Measurements from ENCODE around the gene IL13RA1. TPM values are rescaled to one million over a fixed set of nuclear protein-coding genes. Genes with fewer than 3 reads are reported as not detected.

Gene IL13RA1
- total and polyA plus RNA-seq, 4 donors, result 31.2 to 137 (median 44.5) TPM

DNA sequence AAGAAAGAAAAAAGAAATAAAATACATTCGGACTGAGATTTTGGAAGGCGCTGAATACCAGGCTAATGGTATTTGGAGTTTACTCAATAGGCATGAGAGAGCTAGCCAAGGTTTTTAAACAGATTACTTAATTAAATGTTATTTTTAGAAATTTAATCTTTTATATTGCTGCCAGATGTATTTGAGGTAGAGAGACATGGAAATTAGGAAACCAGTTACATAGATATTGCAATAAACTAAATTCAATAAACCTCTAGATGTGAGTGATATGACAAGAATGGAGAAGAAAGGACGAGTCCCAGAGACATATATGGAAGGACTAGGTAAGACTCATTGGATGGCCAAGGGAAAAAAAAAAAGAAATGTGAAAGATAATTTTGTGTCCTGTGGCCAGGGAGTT lies 38.5 kb upstream of the IL13RA1 start:
- DNase-seq (ENCODE audit: low spot score), result no peak
- H3K4me1 ChIP-seq (ENCODE audit: control insufficient read depth in 4 of 4, insufficient read depth in 4 of 4, low read length in 3 of 4), result no peaks in the 10 kb centered on the region
- H3K9me3 ChIP-seq (ENCODE audit: control insufficient read depth in 4 of 4, low read length in 3 of 4), result no peaks in the 10 kb centered on the region
- no peak overlapping the region for H3K27ac ChIP-seq (ENCODE audit: low read depth in 1 of 2, low read length in 2 of 2)
- no peaks in the 10 kb centered on the region for H3K36me3 ChIP-seq (ENCODE audit: control insufficient read depth in 4 of 4, insufficient read depth in 3 of 4, low read depth in 1 of 4, low read length in 3 of 4)
- no peak overlapping the region for H3K9ac ChIP-seq (ENCODE audit: low read depth in 1 of 2, low read length in 2 of 2)
- H3K4me3 ChIP-seq (ENCODE audit: low read depth in 1 of 3, low read length in 3 of 3), result no peak overlapping the region
- TF ChIP-seq RAD21 (IDR thresholded peaks at IDR 0.05) (no peak), SP1 (IDR thresholded peaks at IDR 0.05) (no peak), NR2F2 (IDR thresholded peaks at IDR 0.05) (no peak), FOXA1 (IDR thresholded peaks at IDR 0.05) (no peak), YY1 (IDR thresholded peaks at IDR 0.05) (no peak)
- TF ChIP-seq, protein P1, sequence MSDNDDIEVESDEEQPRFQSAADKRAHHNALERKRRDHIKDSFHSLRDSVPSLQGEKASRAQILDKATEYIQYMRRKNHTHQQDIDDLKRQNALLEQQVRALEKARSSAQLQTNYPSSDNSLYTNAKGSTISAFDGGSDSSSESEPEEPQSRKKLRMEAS (IDR thresholded peaks at IDR 0.05), result no peak
- H3K27me3 ChIP-seq (ENCODE audit: control insufficient read depth in 4 of 4, insufficient read depth in 4 of 4, low read length in 3 of 4), result no peaks in the 10 kb centered on the region
- WGBS, result 93% methylated on average over 3 of the region's 3 CpGs

DNA sequence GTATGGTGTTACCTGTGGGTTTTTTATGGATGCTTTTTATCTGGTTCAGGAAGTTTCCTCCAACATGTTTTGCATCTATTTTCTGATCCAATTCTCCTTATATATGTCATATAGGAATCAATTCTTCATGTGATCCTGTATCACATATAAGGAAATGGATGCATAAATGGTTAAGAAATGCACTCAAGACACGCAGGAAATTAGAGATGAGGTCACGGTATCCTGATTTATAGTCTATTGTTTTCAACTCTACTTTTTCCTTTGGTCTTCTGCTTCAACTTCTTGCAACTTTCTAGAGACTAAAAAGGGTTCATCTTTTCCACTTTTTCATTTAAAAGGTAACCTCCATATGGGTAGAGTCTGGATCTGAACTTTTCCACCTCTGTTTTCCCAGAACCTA lies 33.6 kb upstream of the IL13RA1 start:
- Histone ChIP-seq H3K4me3 (ENCODE audit: low read depth in 1 of 3, low read length in 3 of 3) (no peak overlapping the region), H3K36me3 (ENCODE audit: control insufficient read depth in 4 of 4, insufficient read depth in 3 of 4, low read depth in 1 of 4, low read length in 3 of 4) (no peaks in the 10 kb centered on the region), H3K9ac (ENCODE audit: low read depth in 1 of 2, low read length in 2 of 2) (no peak overlapping the region), H3K9me3 (ENCODE audit: control insufficient read depth in 4 of 4, low read length in 3 of 4) (no peaks in the 10 kb centered on the region), H3K27ac (ENCODE audit: low read depth in 1 of 2, low read length in 2 of 2) (no peak overlapping the region), H3K27me3 (ENCODE audit: control insufficient read depth in 4 of 4, insufficient read depth in 4 of 4, low read length in 3 of 4) (no peaks in the 10 kb centered on the region), H3K4me1 (ENCODE audit: control insufficient read depth in 4 of 4, insufficient read depth in 4 of 4, low read length in 3 of 4) (no peaks in the 10 kb centered on the region)
- no peak for TF ChIP-seq TAF1 (conservative IDR thresholded peaks at IDR 0.05)
- no peak for TF ChIP-seq RAD21 (IDR thresholded peaks at IDR 0.05)
- no peak for TF ChIP-seq HNF4G (IDR thresholded peaks at IDR 0.05)
- no peak for TF ChIP-seq GABPA (IDR thresholded peaks at IDR 0.05 in 1 of 2, conservative IDR thresholded peaks at IDR 0.05 in 1 of 2)
- no peak for TF ChIP-seq SP1 (IDR thresholded peaks at IDR 0.05)
- no peak for TF ChIP-seq FOXA2 (IDR thresholded peaks at IDR 0.05)
- TF ChIP-seq, protein P2, sequence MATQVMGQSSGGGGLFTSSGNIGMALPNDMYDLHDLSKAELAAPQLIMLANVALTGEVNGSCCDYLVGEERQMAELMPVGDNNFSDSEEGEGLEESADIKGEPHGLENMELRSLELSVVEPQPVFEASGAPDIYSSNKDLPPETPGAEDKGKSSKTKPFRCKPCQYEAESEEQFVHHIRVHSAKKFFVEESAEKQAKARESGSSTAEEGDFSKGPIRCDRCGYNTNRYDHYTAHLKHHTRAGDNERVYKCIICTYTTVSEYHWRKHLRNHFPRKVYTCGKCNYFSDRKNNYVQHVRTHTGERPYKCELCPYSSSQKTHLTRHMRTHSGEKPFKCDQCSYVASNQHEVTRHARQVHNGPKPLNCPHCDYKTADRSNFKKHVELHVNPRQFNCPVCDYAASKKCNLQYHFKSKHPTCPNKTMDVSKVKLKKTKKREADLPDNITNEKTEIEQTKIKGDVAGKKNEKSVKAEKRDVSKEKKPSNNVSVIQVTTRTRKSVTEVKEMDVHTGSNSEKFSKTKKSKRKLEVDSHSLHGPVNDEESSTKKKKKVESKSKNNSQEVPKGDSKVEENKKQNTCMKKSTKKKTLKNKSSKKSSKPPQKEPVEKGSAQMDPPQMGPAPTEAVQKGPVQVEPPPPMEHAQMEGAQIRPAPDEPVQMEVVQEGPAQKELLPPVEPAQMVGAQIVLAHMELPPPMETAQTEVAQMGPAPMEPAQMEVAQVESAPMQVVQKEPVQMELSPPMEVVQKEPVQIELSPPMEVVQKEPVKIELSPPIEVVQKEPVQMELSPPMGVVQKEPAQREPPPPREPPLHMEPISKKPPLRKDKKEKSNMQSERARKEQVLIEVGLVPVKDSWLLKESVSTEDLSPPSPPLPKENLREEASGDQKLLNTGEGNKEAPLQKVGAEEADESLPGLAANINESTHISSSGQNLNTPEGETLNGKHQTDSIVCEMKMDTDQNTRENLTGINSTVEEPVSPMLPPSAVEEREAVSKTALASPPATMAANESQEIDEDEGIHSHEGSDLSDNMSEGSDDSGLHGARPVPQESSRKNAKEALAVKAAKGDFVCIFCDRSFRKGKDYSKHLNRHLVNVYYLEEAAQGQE (IDR thresholded peaks at IDR 0.05), result no peak
- TF ChIP-seq EGR1 (IDR thresholded peaks at IDR 0.05; ENCODE audit: low read depth in 2 of 2), result no peak
- no peak for TF ChIP-seq FOXA1 (IDR thresholded peaks at IDR 0.05)
- no peak for TF ChIP-seq RXRA (IDR thresholded peaks at IDR 0.05)
- TF ChIP-seq HNF4A (conservative IDR thresholded peaks at IDR 0.05), result no peak
- DNase-seq (ENCODE audit: low spot score), result no peak
- 65% methylated on average over 2 of the region's 2 CpGs for WGBS

DNA sequence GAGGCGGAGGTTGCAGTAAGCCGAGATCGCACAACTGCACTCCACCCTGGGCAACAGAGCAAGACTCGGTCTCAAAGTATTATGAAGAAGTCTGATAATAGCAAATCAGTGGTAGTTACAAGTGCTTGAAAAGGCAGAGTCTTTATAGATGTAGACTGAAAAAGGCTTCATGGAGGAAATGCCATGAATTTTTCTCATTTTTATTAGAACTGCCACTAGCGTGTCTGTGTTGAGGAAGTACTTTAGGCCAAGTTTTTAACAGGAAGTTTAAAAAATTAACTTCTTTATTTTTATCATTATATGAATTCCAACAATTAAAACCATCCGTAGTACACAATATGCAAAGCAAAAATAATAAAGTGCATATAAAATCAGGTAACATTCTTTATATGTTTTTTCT lies 32.8 kb upstream of the IL13RA1 start:
- Histone ChIP-seq H3K4me1 (ENCODE audit: control insufficient read depth in 4 of 4, insufficient read depth in 4 of 4, low read length in 3 of 4) (no peaks in the 10 kb centered on the region), H3K9ac (ENCODE audit: low read depth in 1 of 2, low read length in 2 of 2) (no peak overlapping the region), H3K9me3 (ENCODE audit: control insufficient read depth in 4 of 4, low read length in 3 of 4) (no peaks in the 10 kb centered on the region), H3K27ac (ENCODE audit: low read depth in 1 of 2, low read length in 2 of 2) (no peak overlapping the region), H3K27me3 (ENCODE audit: control insufficient read depth in 4 of 4, insufficient read depth in 4 of 4, low read length in 3 of 4) (no peaks in the 10 kb centered on the region), H3K36me3 (ENCODE audit: control insufficient read depth in 4 of 4, insufficient read depth in 3 of 4, low read depth in 1 of 4, low read length in 3 of 4) (no peaks in the 10 kb centered on the region), H3K4me3 (ENCODE audit: low read depth in 1 of 3, low read length in 3 of 3) (no peak overlapping the region)
- no peak for TF ChIP-seq FOXA2 (IDR thresholded peaks at IDR 0.05)
- TF ChIP-seq NR2F2 (IDR thresholded peaks at IDR 0.05), result no peak
- TF ChIP-seq HNF4A (conservative IDR thresholded peaks at IDR 0.05), result no peak
- TF ChIP-seq RXRA (IDR thresholded peaks at IDR 0.05), result no peak
- DNase-seq (ENCODE audit: low spot score), result no peak
- WGBS, result 79% methylated on average over 6 of the region's 6 CpGs

Data from liver (tissue), 9 donors.